PC-3 (cell line): Measurements from ENCODE around the gene AIG1.

Experiments used
- EZH2 ChIP-seq: fragments of 300-600 bp; sonication (generic); IDR thresholded peaks from one replicate; pipeline ENCODE4 v1.6.1; 2017; ENCODE audit warnings: antibody characterized with exemption, mild to moderate bottlenecking, low read length; ENCODE audit not compliant: unreplicated experiment
- EZH2phosphoT487 ChIP-seq: fragments of 300-600 bp; sonication (generic); IDR thresholded peaks from 2 replicates; pipeline ENCODE4 v1.6.1; 2018; ENCODE audit warnings: mild to moderate bottlenecking, antibody characterized with exemption, low read length, borderline replicate concordance
- TF ChIP-seq, protein P1 (sequence below): fragments of 300-600 bp; sonication (generic); conservative IDR thresholded peaks from 2 replicates; pipeline ENCODE4 v1.5.1; 2017; ENCODE audit warnings: antibody characterized with exemption, low read depth, mild to moderate bottlenecking, low read length

DNA sequence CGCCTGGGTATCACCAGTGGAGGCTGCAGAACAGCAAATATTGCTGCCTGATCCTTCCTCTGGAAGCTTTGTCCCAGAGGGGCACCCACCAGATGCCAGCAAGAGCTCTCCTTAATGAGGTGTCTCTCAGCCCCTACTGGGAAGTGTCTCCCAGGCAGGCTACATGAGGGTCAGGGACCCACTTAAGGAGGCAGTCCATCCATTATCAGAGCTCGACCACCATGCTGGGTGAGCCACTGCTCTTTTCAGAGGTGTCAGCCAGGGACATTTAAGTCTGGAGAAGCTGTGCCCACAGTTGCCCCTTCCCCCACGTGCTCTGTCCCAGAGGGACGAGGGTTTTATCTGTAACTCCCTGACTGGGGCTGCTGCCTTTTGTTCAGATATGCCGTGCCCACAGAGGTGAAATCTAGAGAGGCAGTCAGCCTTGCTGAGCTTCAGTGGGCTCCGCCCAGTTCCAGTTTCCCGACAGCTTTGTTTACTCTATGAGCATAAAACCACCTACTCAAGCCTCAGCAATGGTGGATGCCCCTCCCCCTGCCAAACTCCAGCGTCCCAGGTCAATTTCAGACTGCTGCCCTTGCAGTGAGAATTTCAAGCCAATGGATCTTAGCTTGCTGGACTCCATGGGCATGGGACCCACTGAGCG is 25.9 kb upstream of the AIG1 start:
- TF ChIP-seq, protein P1, sequence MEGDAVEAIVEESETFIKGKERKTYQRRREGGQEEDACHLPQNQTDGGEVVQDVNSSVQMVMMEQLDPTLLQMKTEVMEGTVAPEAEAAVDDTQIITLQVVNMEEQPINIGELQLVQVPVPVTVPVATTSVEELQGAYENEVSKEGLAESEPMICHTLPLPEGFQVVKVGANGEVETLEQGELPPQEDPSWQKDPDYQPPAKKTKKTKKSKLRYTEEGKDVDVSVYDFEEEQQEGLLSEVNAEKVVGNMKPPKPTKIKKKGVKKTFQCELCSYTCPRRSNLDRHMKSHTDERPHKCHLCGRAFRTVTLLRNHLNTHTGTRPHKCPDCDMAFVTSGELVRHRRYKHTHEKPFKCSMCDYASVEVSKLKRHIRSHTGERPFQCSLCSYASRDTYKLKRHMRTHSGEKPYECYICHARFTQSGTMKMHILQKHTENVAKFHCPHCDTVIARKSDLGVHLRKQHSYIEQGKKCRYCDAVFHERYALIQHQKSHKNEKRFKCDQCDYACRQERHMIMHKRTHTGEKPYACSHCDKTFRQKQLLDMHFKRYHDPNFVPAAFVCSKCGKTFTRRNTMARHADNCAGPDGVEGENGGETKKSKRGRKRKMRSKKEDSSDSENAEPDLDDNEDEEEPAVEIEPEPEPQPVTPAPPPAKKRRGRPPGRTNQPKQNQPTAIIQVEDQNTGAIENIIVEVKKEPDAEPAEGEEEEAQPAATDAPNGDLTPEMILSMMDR = no peak
- TF ChIP-seq EZH2 (no peak), EZH2phosphoT487 (no peak)
